K562 (cell line): ENCODE results near the gene MDP1. TPM values are rescaled to one million over a fixed set of nuclear protein-coding genes. Genes with fewer than 3 reads are reported as not detected.

ENCODE experiments used
- CCNT2 ChIP-seq: IDR thresholded peaks from 2 replicates; pipeline ENCODE4 v1.6.1; 2011; ENCODE audit warnings: borderline replicate concordance, low read depth, mild to moderate bottlenecking, moderate library complexity, mixed read lengths, low read length; ENCODE audit not compliant: insufficient read length; ENCODE audit errors: extremely low read depth
- CHCHD3 ChIP-seq: fragments of 250-450 bp; sonication (Bioruptor Pico); IDR thresholded peaks from 2 replicates; pipeline ENCODE4 v2.1.2; 2022; ENCODE audit warnings: mild to moderate bottlenecking
- CREB5 ChIP-seq: fragments of 250-450 bp; sonication (Bioruptor Pico); IDR thresholded peaks from 2 replicates; pipeline ENCODE4 v1.5.0; 2020; ENCODE audit warnings: mild to moderate bottlenecking
- ESRRA ChIP-seq: fragments of 450-650 bp; IDR thresholded peaks from 2 replicates; pipeline ENCODE4 v1.6.1; 2014; ENCODE audit warnings: low read depth, mild to moderate bottlenecking, moderate library complexity, borderline replicate concordance
- FOXJ3 ChIP-seq: sonication (generic); formaldehyde crosslinking; IDR thresholded peaks from 2 replicates; pipeline ENCODE4 v1.4.0; 2020; ENCODE audit warnings: mild to moderate bottlenecking, missing genetic modification reagents
- GABPA ChIP-seq: fragments of 200-800 bp; sonication (Bioruptor generic); conservative IDR thresholded peaks from 2 replicates; pipeline ENCODE4 v1.6.1; 2016; ENCODE audit warnings: low read depth, missing genetic modification characterization, missing compliant biosample characterization
- HDAC2 ChIP-seq: fragments of 450-650 bp; IDR thresholded peaks from 2 replicates; pipeline ENCODE4 v1.6.1; 2016; ENCODE audit warnings: mild to moderate bottlenecking
- KLF10 ChIP-seq: fragments of 250-450 bp; sonication (Bioruptor Pico); IDR thresholded peaks from 2 replicates; pipeline ENCODE4 v1.6.1; 2021; ENCODE audit warnings: matching md5 sums
- MTA1 ChIP-seq: fragments of 450-650 bp; IDR thresholded peaks from 2 replicates; pipeline ENCODE4 v1.6.1; 2017; ENCODE audit warnings: borderline replicate concordance
- NELFE ChIP-seq: IDR thresholded peaks from 2 replicates; pipeline ENCODE4 v1.6.1; 2011; ENCODE audit warnings: mild to moderate bottlenecking; ENCODE audit not compliant: insufficient read depth, insufficient read length
- NFRKB ChIP-seq: fragments of 450-650 bp; IDR thresholded peaks from 2 replicates; pipeline ENCODE4 v1.6.1; 2016; ENCODE audit warnings: low read depth
- NONO ChIP-seq, 2 experiments: fragments of 200-400 bp in 1 of 2; fragments of 450-650 bp in 1 of 2; formaldehyde crosslinking in 1 of 2; IDR thresholded peaks; 2 replicates each; pipeline ENCODE4 v1.6.1; 2017; ENCODE audit warnings: low read depth in 2 of 2, mild to moderate bottlenecking in 2 of 2, moderate library complexity in 2 of 2, low read length in 1 of 2
- NR1H2 ChIP-seq: sonication (generic); formaldehyde crosslinking; IDR thresholded peaks from 2 replicates; pipeline ENCODE4 v1.4.0; 2020; ENCODE audit warnings: mild to moderate bottlenecking, missing genetic modification reagents
- POU5F1 ChIP-seq: fragments of 150-350 bp; IDR thresholded peaks from 2 replicates; pipeline ENCODE4 v1.6.1; 2014; ENCODE audit warnings: borderline replicate concordance, low read length, low read depth, mild to moderate bottlenecking; ENCODE audit not compliant: partially characterized antibody
- SREBF1 ChIP-seq: fragments of 150-350 bp; IDR thresholded peaks from 2 replicates; pipeline ENCODE4 v1.6.1; 2014; ENCODE audit warnings: antibody characterized with exemption, low read depth, low read length, borderline replicate concordance
- SRSF9 ChIP-seq: fragments of 200-400 bp; formaldehyde crosslinking; IDR thresholded peaks from 2 replicates; pipeline ENCODE4 v1.6.1; 2017; ENCODE audit warnings: low read depth, low read length, borderline replicate concordance
- TCF15 ChIP-seq: fragments of 250-450 bp; sonication (Bioruptor Pico); IDR thresholded peaks from 2 replicates; pipeline ENCODE4 v1.8.0; 2022; ENCODE audit warnings: moderate library complexity, mild to moderate bottlenecking, inconsistent platforms
- ZHX1 ChIP-seq: fragments of 150-350 bp; conservative IDR thresholded peaks from 2 replicates; pipeline ENCODE4 v1.6.1; 2014; ENCODE audit warnings: low read length
- ZNF217 ChIP-seq: sonication (generic); formaldehyde crosslinking; IDR thresholded peaks from 2 replicates; pipeline ENCODE4 v1.8.0; 2022; ENCODE audit warnings: mild to moderate bottlenecking, missing genetic modification reagents
- ZNF384 ChIP-seq: IDR thresholded peaks from 2 replicates; pipeline ENCODE4 v1.6.1; 2012; ENCODE audit warnings: low read depth, low read length, improper control_type of control experiment
- ZNF766 ChIP-seq: fragments of 200-800 bp; sonication (Bioruptor generic); conservative IDR thresholded peaks from 2 replicates; pipeline ENCODE4 v1.6.1; 2016; ENCODE audit warnings: missing genetic modification characterization, missing compliant biosample characterization
- ZZZ3 ChIP-seq: fragments of 450-650 bp; IDR thresholded peaks from 2 replicates; pipeline ENCODE4 v1.6.1; 2016; ENCODE audit warnings: antibody characterized with exemption, mild to moderate bottlenecking, moderate library complexity
- polyA plus RNA-seq, 8 experiments: library from polyadenylated mRNA; depleted of rRNA in 4 of 8; stranded (reverse) in 5 of 8; unstranded in 3 of 8; fragments of >200 nt; fragmentation: Nextera tagmentation in 2 of 8; fragmentation: Illumina TruSeq in 1 of 8; extraction: Ambion mirVana in 2 of 8; extraction: Trizol in 1 of 8; gene quantifications; 2 replicates each; pipeline versions ENCODE4 v1.2.1 to v1.2.3, GENCODE V29; 2011 to 2014; ENCODE audit warnings: inconsistent platforms in 1 of 8, missing spikeins in 1 of 8
- total RNA-seq, 7 experiments: library from RNA; depleted of rRNA in 6 of 7; stranded (reverse); fragments of >200 nt in 6 of 7; fragmentation: Illumina TruSeq in 2 of 7; extraction: Trizol in 2 of 7; gene quantifications; 2 replicates each; pipeline versions ENCODE4 v1.2.1 to v1.2.3, GENCODE V29; 2011 to 2021; ENCODE audit warnings: low replicate concordance in 1 of 7
- TF ChIP-seq, protein P1 (sequence below): fragments of 250-450 bp; sonication (Bioruptor Pico); IDR thresholded peaks from 2 replicates; pipeline ENCODE4 v1.8.0; 2021; ENCODE audit warnings: moderate library complexity, mild to moderate bottlenecking, inconsistent platforms

The MDP1 gene
- total and polyA plus RNA-seq, 9 of the 15 experiments (the other 6 are each of a cell fraction or from before 2014, with no cell fraction given): 2.7 to 29.6 (median 11.0) TPM

GRCh38 chr14:24255931-24256711, 40.3 kb upstream of the MDP1 start (continued):
- TF ChIP-seq ZHX1 (no peak), CHCHD3 (CRISPR knock-in tag) (no peak), FOXJ3 (CRISPR knock-in tag) (no peak), ZNF384 (no peak), HDAC2 (peak; percentile 37; the same call in 1 of the 2 replicates), ZNF217 (CRISPR knock-in tag) (no peak), CCNT2 (no peak), SREBF1 (no peak), SRSF9 (no peak), ESRRA (0 out of 2 replicates have a peak, but pooled peaks have one; percentile 38), POU5F1 (no peak), KLF10 (CRISPR knock-in tag) (no peak), ZNF766 (CRISPR knock-in tag) (no peak), ZZZ3 (no peak), MTA1 (no peak), NELFE (no peak), GABPA (tag) (no peak), TCF15 (CRISPR knock-in tag) (no peak), CREB5 (CRISPR knock-in tag) (no peak), NONO (IDR thresholded peaks at IDR 0.05; ENCODE audit: low read depth in 2 of 2, low read length in 1 of 2) (no peak), NR1H2 (no peak), NFRKB (no peak; the same call in 1 of the 2 replicates)
- TF ChIP-seq, protein P1, sequence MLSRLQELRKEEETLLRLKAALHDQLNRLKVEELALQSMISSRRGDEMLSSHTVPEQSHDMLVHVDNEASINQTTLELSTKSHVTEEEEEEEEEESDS (CRISPR knock-in tag): no peak
